Measurements from ENCODE around the gene STAT5A. TPM values are rescaled to one million over a fixed set of nuclear protein-coding genes. Genes with fewer than 3 reads are reported as not detected.

Gene STAT5A
- total RNA-seq, 1 experiment from 2014 or later = 62.3 TPM

GRCh38 chr17:42276359-42276608 is 12.0 kb upstream of the STAT5A start, which contains the start of gene STAT5B:
TSS of gene STAT5B (minus strand) at chr17:42276391. CDS start at chr17:42232127, 44,264 bp downstream.
- peak within 1 kb of the TSS; percentile 94 for H3K27ac ChIP-seq (ENCODE audit: low read length)
- H3K9ac ChIP-seq (ENCODE audit: low read length) = peak within 1 kb of the TSS; percentile 96
- H3K4me3 ChIP-seq (ENCODE audit: low read length) = peak within 1 kb of the TSS; percentile 96
- H4K20me1 ChIP-seq (ENCODE audit: insufficient read depth, low read depth, low read length) = no peaks in the 10 kb centered on the region
- no peaks in the 10 kb centered on the region for H3K9me2 ChIP-seq (replicated peaks; ENCODE audit: insufficient read depth, low read length)
- no peaks in the 10 kb centered on the region for H3K27me3 ChIP-seq (ENCODE audit: low read length)
- 0 out of 2 replicates have a peak within 1 kb of the TSS, but pooled peaks have one; percentile 5 for H2AFZ ChIP-seq (ENCODE audit: low read length)
- DNase-seq = peak; percentile 92
- H3K36me3 ChIP-seq (ENCODE audit: insufficient read depth, low read length) = no peaks in the 10 kb centered on the region
- H3K4me1 ChIP-seq (ENCODE audit: low read length) = peaks cover 56% of the 10 kb centered on the region
- H3K4me2 ChIP-seq (ENCODE audit: low read depth, low read length, poor library complexity, severe bottlenecking) = peak within 1 kb of the TSS; percentile 92
- H3K79me2 ChIP-seq (ENCODE audit: low read length) = peaks cover 46% of the 10 kb centered on the region
- H3K9me3 ChIP-seq (ENCODE audit: low read length) = no peaks in the 10 kb centered on the region

- Histone ChIP-seq H3K9ac (ENCODE audit: low read length) (peak overlapping the region; percentile 96), H3K36me3 (ENCODE audit: insufficient read depth, low read length) (no peaks in the 10 kb centered on the region), H3K9me2 (replicated peaks; ENCODE audit: insufficient read depth, low read length) (no peaks in the 10 kb centered on the region), H3K4me3 (ENCODE audit: low read length) (peak overlapping the region; percentile 81), H3K27me3 (ENCODE audit: low read length) (no peaks in the 10 kb centered on the region), H3K79me2 (ENCODE audit: low read length) (peaks cover 41% of the 10 kb centered on the region), H3K4me2 (ENCODE audit: low read depth, low read length, poor library complexity, severe bottlenecking) (peak overlapping the region; percentile 92), H3K27ac (ENCODE audit: low read length) (peak overlapping the region; percentile 94), H3K4me1 (ENCODE audit: low read length) (peaks cover 51% of the 10 kb centered on the region), H4K20me1 (ENCODE audit: insufficient read depth, low read depth, low read length) (no peaks in the 10 kb centered on the region), H3K9me3 (ENCODE audit: low read length) (no peaks in the 10 kb centered on the region), H2AFZ (ENCODE audit: low read length) (0 out of 2 replicates have a peak overlapping the region, but pooled peaks have one; percentile 5)
- DNase-seq = peak; percentile 68
These were observed 11.5 kb upstream of the STAT5A start for GRCh38 chr17:42276609-42277341.

- Histone ChIP-seq H3K4me3 (ENCODE audit: low read length) (peak overlapping the region; percentile 81; the same call in 1 of the 2 replicates), H2AFZ (ENCODE audit: low read length) (no peak overlapping the region), H3K9ac (ENCODE audit: low read length) (peak overlapping the region; percentile 96)
These were observed 11.0 kb upstream of the STAT5A start for GRCh38 chr17:42277342-42277712.

GRCh38 chr17:42279776-42280630 is 8.3 kb upstream of the STAT5A start:
- Histone ChIP-seq H3K4me1 (ENCODE audit: low read length) (peaks cover 23% of the 10 kb centered on the region), H3K27me3 (ENCODE audit: low read length) (no peaks in the 10 kb centered on the region), H3K9me2 (replicated peaks; ENCODE audit: insufficient read depth, low read length) (no peaks in the 10 kb centered on the region), H3K9me3 (ENCODE audit: low read length) (no peaks in the 10 kb centered on the region), H3K27ac (ENCODE audit: low read length) (no peak overlapping the region), H2AFZ (ENCODE audit: low read length) (no peak overlapping the region), H3K4me3 (ENCODE audit: low read length) (no peak overlapping the region), H3K79me2 (ENCODE audit: low read length) (peaks cover 9% of the 10 kb centered on the region), H3K36me3 (ENCODE audit: insufficient read depth, low read length) (no peaks in the 10 kb centered on the region), H3K4me2 (ENCODE audit: low read depth, low read length, poor library complexity, severe bottlenecking) (no peak overlapping the region), H4K20me1 (ENCODE audit: insufficient read depth, low read depth, low read length) (no peaks in the 10 kb centered on the region), H3K9ac (ENCODE audit: low read length) (no peak overlapping the region)
- no peak for DNase-seq

More at GRCh38 chr17:42277342-42277712, 11.0 kb upstream of the STAT5A start:
- no peaks in the 10 kb centered on the region for H3K27me3 ChIP-seq (ENCODE audit: low read length)
- no peaks in the 10 kb centered on the region for H4K20me1 ChIP-seq (ENCODE audit: insufficient read depth, low read depth, low read length)
- no peaks in the 10 kb centered on the region for H3K9me2 ChIP-seq (replicated peaks; ENCODE audit: insufficient read depth, low read length)
- no peak for DNase-seq
- H3K36me3 ChIP-seq (ENCODE audit: insufficient read depth, low read length) = no peaks in the 10 kb centered on the region
- H3K27ac ChIP-seq (ENCODE audit: low read length) = peak overlapping the region; percentile 94
- H3K79me2 ChIP-seq (ENCODE audit: low read length) = peaks cover 36% of the 10 kb centered on the region
- H3K4me2 ChIP-seq (ENCODE audit: low read depth, low read length, poor library complexity, severe bottlenecking) = peak overlapping the region; percentile 92
- peaks cover 46% of the 10 kb centered on the region for H3K4me1 ChIP-seq (ENCODE audit: low read length)
- no peaks in the 10 kb centered on the region for H3K9me3 ChIP-seq (ENCODE audit: low read length)

- Histone ChIP-seq H2AFZ (ENCODE audit: low read length) (no peak overlapping the region), H3K27ac (ENCODE audit: low read length) (peak overlapping the region; percentile 29), H3K9ac (ENCODE audit: low read length) (peak overlapping the region; percentile 29; the same call in 1 of the 2 replicates), H3K4me3 (ENCODE audit: low read length) (no peak overlapping the region), H3K79me2 (ENCODE audit: low read length) (peaks cover 6% of the 10 kb centered on the region; the same call in 1 of the 2 replicates), H3K36me3 (ENCODE audit: insufficient read depth, low read length) (no peaks in the 10 kb centered on the region), H3K9me3 (ENCODE audit: low read length) (no peaks in the 10 kb centered on the region), H3K4me2 (ENCODE audit: low read depth, low read length, poor library complexity, severe bottlenecking) (no peak overlapping the region), H3K4me1 (ENCODE audit: low read length) (peaks cover 35% of the 10 kb centered on the region), H3K27me3 (ENCODE audit: low read length) (no peaks in the 10 kb centered on the region), H3K9me2 (replicated peaks; ENCODE audit: insufficient read depth, low read length) (no peaks in the 10 kb centered on the region), H4K20me1 (ENCODE audit: insufficient read depth, low read depth, low read length) (no peaks in the 10 kb centered on the region)
- DNase-seq = no peak
These were observed 6.7 kb upstream of the STAT5A start for GRCh38 chr17:42281571-42282096.

GRCh38 chr17:42282478-42283080 is 5.7 kb upstream of the STAT5A start:
- DNase-seq = no peak
- Histone ChIP-seq H3K9me2 (replicated peaks; ENCODE audit: insufficient read depth, low read length) (no peaks in the 10 kb centered on the region), H3K4me1 (ENCODE audit: low read length) (peaks cover 35% of the 10 kb centered on the region), H3K9ac (ENCODE audit: low read length) (no peak overlapping the region), H3K79me2 (ENCODE audit: low read length) (peaks cover 14% of the 10 kb centered on the region; the same call in 1 of the 2 replicates), H3K27me3 (ENCODE audit: low read length) (no peaks in the 10 kb centered on the region), H3K36me3 (ENCODE audit: insufficient read depth, low read length) (no peaks in the 10 kb centered on the region), H3K9me3 (ENCODE audit: low read length) (no peaks in the 10 kb centered on the region), H3K4me2 (ENCODE audit: low read depth, low read length, poor library complexity, severe bottlenecking) (no peak overlapping the region), H3K4me3 (ENCODE audit: low read length) (no peak overlapping the region), H2AFZ (ENCODE audit: low read length) (no peak overlapping the region), H4K20me1 (ENCODE audit: insufficient read depth, low read depth, low read length) (no peaks in the 10 kb centered on the region), H3K27ac (ENCODE audit: low read length) (peak overlapping the region; percentile 29; the same call in 1 of the 2 replicates)

- DNase-seq = no peak
- no peaks in the 10 kb centered on the region for H3K36me3 ChIP-seq (ENCODE audit: insufficient read depth, low read length)
- no peak overlapping the region for H3K4me2 ChIP-seq (ENCODE audit: low read depth, low read length, poor library complexity, severe bottlenecking)
- H3K9me2 ChIP-seq (replicated peaks; ENCODE audit: insufficient read depth, low read length) = no peaks in the 10 kb centered on the region
- H4K20me1 ChIP-seq (ENCODE audit: insufficient read depth, low read depth, low read length) = no peaks in the 10 kb centered on the region
- no peak overlapping the region for H2AFZ ChIP-seq (ENCODE audit: low read length)
- peaks cover 21% of the 10 kb centered on the region; the same call in 1 of the 2 replicates for H3K79me2 ChIP-seq (ENCODE audit: low read length)
- no peaks in the 10 kb centered on the region for H3K27me3 ChIP-seq (ENCODE audit: low read length)
- H3K9ac ChIP-seq (ENCODE audit: low read length) = no peak overlapping the region
- H3K27ac ChIP-seq (ENCODE audit: low read length) = no peak overlapping the region
- H3K4me1 ChIP-seq (ENCODE audit: low read length) = peaks cover 35% of the 10 kb centered on the region
- no peaks in the 10 kb centered on the region for H3K9me3 ChIP-seq (ENCODE audit: low read length)
- no peak overlapping the region for H3K4me3 ChIP-seq (ENCODE audit: low read length)
These were observed 4.9 kb upstream of the STAT5A start for GRCh38 chr17:42283241-42284023.

Measured in Karpas-422 (cell line).